ENCODE data around the gene UMODL1.

UMODL1 gene

GRCh38 chr21:42039911-42040351 lies 31.2 kb upstream of the UMODL1 start:
- DNase-seq (ENCODE audit: low read depth): no peak

- DNase-seq (ENCODE audit: low read depth): no peak
Observed at GRCh38 chr21:42040411-42041180, 30.5 kb upstream of the UMODL1 start.

GRCh38 chr21:42041246-42041645 lies 29.9 kb upstream of the UMODL1 start:
- DNase-seq (ENCODE audit: low read depth): no peak

GRCh38 chr21:42041711-42042110 lies 29.4 kb upstream of the UMODL1 start:
- no peak for DNase-seq (ENCODE audit: low read depth)

GRCh38 chr21:42042651-42043050 lies 28.5 kb upstream of the UMODL1 start:
- no peak for DNase-seq (ENCODE audit: low read depth)

DNA sequence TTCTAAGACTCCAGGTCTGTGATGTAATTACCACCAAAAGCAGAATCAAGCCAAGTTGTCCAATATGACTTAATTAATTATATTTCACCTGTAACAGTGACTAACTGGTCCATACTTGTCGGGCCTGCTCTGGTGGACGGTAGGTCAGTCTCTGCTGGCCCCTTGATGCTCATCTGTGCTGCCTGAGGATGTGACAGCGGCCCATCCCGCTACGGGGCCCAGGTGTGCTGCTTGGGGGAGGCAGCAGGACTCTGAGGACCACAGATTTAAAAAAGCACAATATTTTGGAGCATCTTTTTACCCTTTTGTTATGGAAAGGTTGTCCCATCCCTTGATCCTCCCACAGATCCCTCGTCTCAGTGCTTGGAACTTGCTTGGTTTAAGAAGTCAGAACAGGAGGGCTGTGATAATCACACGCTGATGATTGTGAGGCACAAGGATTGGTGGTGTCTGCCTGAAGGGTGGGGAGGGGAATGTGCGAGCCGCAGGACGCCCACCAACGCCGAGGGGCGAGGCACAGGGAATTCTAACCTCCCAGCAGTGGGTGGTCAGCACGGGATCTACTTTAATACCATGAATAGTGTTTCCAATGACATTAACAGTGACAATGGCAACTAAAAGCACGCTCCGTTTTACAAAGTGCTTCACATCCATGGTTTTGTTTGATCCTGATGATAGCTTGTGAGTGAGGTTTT lies 27.8 kb upstream of the UMODL1 start:
- no peak for DNase-seq (ENCODE audit: low read depth)

GRCh38 chr21:42043961-42044360 lies 27.2 kb upstream of the UMODL1 start:
- no peak for DNase-seq (ENCODE audit: low read depth)

GRCh38 chr21:42044871-42045495 lies 26.1 kb upstream of the UMODL1 start:
- DNase-seq (ENCODE audit: low read depth): no peak

DNA sequence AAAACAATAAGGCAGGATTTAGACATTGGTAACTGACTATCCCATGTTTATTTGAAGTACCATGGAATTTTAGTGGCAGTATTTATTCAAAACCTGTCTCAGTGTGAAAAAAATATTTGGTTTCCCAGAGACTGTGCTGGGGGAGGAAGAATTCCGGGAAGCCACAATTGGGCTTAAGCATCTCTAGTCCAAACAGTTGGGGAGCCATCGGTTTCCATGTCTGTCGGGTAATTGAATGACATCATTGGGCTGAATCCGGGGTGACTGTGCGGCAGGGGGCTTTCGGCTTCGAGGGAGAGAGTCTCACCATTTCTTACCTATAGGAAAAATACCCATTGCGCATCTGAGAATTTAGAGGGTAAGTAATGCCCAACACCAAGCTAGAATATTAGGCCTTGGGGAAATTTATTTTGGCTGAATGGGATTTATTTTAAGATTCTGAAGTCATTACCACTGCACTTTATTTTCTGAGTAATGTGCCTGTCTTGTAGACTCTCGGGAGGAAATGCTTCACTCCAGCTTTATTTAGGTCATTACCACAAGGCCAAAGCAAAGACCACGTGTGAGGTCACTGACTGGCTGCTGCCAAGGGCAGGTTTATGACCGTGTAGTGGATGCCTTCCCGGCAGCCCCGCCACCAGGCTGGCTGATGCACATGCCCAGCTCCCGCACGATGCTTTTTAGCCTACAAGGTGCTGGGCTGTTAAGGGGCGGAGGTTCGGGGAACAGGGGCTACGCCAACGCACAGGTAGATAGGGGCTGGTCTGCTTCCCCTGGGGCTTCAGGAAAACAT lies 23.1 kb upstream of the UMODL1 start:
- no peak for DNase-seq (ENCODE audit: low read depth)

DNA sequence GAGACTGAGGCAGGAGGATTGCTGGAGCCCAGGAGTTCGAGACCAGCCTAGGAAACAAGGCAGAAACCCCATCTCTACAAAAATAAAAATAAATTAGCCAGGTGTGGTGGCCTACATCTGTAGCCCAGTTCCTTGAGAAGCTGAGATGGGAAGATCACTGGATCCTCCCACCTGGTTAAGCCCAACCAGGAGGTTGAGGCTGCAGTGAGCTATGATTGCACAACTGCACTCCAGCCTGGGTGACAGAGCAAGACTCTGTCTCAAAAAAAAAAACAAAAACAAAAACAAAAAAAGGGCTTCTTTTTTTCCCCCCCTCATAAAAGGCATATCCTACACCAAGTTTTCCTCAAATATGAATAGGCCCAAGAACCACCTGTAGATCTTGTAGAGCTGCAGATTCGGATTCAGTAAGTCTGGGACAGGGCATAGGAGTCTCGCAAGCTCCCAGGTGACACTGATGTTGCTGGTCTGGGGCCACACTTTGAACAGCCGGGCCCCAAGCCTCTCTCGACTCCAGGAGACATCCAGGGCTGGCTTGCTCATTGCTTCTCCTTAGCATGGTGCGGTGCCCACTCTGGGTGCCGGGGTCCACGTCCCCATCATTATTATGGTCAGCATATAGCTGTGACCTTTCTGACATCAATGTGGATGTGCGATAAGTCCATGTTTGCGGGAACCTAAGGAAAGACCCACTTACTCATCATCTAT lies 22.1 kb upstream of the UMODL1 start:
- no peak for DNase-seq (ENCODE audit: low read depth)

DNA sequence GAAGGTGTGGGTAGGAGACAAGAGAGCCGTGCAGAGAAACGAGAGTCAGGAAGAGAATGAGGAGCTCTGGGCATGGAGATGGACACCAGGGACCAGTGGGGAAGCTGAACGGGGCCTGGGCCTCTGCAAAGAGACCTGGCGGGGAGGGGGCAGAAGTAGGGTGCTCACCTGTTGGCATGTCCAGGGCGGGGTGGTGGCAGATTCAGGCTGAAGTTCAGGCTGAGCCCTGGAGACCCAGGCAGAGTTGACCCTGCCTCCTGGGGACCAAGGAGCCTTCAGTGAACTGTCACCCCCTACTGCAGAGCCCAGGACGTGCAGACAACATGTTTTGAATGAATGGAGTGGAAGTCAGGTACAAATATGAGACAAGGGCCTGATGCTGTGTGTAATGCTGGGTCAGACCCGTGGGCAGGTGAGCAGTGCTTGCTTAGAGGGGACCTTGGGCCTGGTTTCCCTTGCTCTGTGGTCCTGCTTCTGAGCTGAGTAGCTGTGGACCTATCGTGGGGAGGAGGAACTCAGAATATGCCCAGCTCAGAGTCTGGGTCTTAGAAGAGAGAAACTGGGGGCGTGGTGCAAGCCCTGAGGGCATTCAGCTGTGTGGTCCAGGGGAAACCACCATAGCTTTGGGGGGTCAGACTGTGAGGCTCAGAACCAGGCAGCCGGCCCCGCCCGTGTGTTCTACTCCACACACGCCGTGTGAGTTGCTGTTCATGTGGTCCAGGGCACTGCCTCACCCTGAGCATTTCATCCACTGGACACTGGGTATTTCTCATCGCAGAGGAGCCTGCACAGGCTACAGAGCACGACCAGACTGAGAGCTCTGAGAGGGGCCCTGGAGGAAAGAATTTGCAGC lies 21.3 kb upstream of the UMODL1 start:
- no peak for DNase-seq (ENCODE audit: low read depth)

- no peak for DNase-seq (ENCODE audit: low read depth)
Observed at GRCh38 chr21:42051788-42052187, 19.3 kb upstream of the UMODL1 start.

DNA sequence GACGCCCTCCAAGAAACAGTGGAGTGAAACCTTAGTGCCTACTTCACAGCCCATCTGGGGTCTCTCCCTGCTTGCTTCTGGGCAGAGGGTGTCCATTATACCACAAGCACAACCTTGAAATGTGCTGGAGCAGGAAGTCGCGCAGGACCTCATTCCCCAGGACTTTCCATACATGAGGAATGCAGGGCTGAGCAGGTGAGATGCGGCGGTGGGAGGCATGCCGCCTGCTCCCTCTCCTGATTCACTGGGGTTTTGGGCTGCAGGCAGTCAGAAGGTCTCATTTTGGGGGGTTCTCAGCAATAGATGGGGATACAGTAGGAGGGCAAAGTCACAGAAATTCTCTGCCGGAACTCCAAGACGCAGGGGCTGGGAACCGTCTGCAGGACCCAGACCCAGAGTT lies 15.7 kb upstream of the UMODL1 start:
- no peak for DNase-seq (ENCODE audit: low read depth)

GRCh38 chr21:42056468-42056867 lies 14.6 kb upstream of the UMODL1 start:
- DNase-seq (ENCODE audit: low read depth): no peak

DNA sequence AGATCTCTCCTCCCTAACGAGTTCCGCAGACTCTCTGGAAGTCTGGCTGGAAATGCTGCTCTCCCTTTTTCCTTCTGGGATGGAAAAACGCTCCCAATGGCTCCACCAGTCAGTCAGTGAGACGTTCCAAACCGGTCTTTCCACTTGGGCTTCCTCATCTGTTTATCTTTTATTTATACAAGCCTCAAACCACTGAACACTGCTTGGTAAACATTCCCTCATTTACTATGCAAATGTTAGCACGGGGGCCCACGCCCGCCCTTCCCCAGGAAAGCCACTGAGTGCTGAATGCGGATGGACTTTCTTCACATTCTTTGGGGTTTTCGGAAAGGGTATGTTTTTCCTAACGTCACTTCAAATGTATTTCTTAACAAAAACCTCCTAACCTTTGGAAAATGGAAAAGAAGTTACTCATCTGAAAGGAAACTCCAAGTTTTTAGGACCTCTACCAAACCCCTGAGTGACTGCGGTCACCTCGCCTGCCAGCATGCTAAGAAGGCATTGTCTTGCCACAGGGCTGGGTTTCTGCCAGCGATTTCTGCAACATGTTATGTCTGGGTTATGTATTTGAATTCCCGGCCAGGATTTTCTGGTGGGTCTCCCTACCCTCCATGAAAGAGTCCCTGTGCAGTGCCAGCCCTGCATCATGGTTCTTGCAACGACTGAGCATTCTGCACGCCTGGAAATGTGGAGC lies 14.0 kb upstream of the UMODL1 start:
- DNase-seq (ENCODE audit: low read depth): no peak

DNA sequence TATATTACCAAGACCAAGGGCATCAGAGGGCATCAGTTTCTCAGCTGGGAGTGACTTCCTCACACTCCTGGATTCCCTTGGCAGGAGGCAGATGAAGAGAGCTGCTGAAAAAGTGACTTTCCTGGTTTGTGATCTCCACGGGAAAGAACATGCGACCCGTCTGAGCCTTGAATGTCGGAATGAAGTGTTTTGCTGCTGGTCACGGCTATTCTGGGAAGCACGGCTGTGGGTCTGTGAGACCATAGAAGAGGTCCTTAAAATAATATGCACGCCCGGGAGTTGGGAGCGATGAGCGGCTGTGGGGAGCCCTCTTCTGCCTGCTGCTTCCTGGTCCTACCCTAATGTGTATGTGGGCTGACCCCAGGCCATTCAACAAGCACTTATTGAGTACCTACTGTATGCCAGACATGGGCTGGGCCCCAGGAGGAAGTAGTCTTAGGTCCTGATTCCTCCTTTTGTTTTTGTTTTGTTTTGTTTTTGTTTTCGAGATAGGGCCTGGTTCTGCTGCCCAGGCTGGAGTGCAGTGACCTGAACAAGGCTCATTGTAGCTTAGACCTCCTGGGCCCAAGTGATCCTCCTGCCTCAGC lies 13.2 kb upstream of the UMODL1 start:
- DNase-seq (ENCODE audit: low read depth): no peak

DNA sequence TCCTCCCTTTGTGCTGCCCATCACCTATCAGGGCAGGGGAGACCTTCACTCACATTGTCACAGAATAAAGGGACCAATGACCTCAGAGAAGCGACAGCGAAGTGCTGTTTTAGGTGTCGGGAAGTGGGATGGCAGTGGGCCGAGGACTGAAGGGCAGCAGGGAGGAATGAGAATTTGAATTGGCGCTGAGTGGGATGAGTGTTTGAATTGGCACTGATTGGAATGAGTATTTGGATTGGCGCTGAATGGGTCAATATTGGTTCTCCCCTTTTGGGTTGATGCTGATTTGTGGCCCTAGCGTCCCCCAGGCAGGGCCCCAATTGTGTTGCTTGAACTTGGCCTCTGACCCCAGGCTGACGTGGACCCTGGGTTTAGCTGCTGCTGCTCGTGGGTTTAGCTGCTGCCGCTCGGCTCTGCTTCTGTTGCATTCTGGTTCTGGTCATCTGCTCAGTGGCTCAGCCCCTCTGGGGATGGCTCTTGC lies 12.4 kb upstream of the UMODL1 start:
- no peak for DNase-seq (ENCODE audit: low read depth)

GRCh38 chr21:42059141-42059540 lies 12.0 kb upstream of the UMODL1 start:
- no peak for DNase-seq (ENCODE audit: low read depth)

- no peak for DNase-seq (ENCODE audit: low read depth)
Observed at GRCh38 chr21:42059721-42060120, 11.4 kb upstream of the UMODL1 start.

DNA sequence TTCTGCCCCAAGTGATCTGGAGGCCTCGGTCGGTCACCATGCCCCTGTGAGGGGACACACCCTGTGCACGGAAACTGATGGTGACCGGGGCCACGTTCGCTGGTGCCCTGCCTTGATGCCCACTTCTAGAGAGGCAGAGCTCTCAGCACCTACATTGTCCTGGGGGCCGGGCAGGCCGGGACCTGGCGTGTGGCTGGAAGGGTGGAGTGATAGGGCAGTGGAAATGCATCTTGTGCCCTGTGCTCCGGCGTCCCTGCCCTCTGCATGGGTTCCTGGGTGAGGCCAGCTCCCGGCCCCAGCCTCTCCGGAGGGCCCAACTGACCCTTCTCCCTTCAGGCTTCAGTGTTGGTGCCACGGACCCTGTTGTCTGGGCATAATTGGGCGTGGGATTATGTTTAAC lies 11.0 kb upstream of the UMODL1 start:
- DNase-seq (ENCODE audit: low read depth): no peak
